Psoas muscle (tissue), 8 donors: Measurements from ENCODE around the gene COBL. TPM values are rescaled to one million over a fixed set of nuclear protein-coding genes. Genes with fewer than 3 reads are reported as not detected.
A peak's percentile ranks its signal among the peaks of the same experiment; 100 is the strongest.
"Not testable (repeated sequence)": the region's sequence is repeated elsewhere in the genome, so short reads cannot be mapped to it uniquely, and the experiment has no call there.

Source experiments
- ATAC-seq, 4 donors: fragments of 200-7000 bp; cut with Tn5 transposase; one replicate each; pipeline ENCODE4 v1.9.1; 2020; ENCODE audit warnings: moderate library complexity in 3 of 4, mild to moderate bottlenecking in 2 of 4
- DNase-seq, 2 donors: peaks; one replicate each; pipeline ENCODE4 v3.0.0-alpha.2; 2020
- H3K27ac ChIP-seq: fragments of 200-600 bp; one replicate; pipeline ENCODE4 v1.8.0; 2022
- H3K27me3 ChIP-seq, 3 donors: fragments of 200-600 bp in 1 of 3; one replicate each; pipeline versions ENCODE4 v1.6.1 to v1.8.0; 2013 to 2022; ENCODE audit warnings: low read length in 2 of 3, mild to moderate bottlenecking in 2 of 3, moderate library complexity in 1 of 3; ENCODE audit not compliant: insufficient read depth in 3 of 3
- H3K36me3 ChIP-seq, 2 donors: fragments of 200-600 bp in 1 of 2; one replicate each; pipeline versions ENCODE4 v1.6.1 to v1.8.0; 2013 to 2022; ENCODE audit warnings: low read depth in 1 of 2, mild to moderate bottlenecking in 1 of 2, moderate library complexity in 1 of 2; ENCODE audit not compliant: insufficient read depth in 1 of 2
- H3K4me1 ChIP-seq: fragments of 200-600 bp; one replicate; pipeline ENCODE4 v1.8.0; 2022
- H3K4me3 ChIP-seq: fragments of 200-600 bp; one replicate; pipeline ENCODE4 v1.8.0; 2022; ENCODE audit warnings: mild to moderate bottlenecking
- H3K9me3 ChIP-seq: fragments of 200-600 bp; one replicate; pipeline ENCODE4 v1.8.0; 2022
- CTCF ChIP-seq: fragments of 200-600 bp; IDR thresholded peaks from one replicate; pipeline ENCODE4 v1.8.0; 2022; ENCODE audit warnings: antibody characterized with exemption
- WGBS, 3 donors: extraction: QIAGEN DNeasy Blood & Tissue Kit; methylation state at CpG; one replicate each; pipeline versions ENCODE4 v1.1.6 to v1.1.7; 2013; 5-methylcytosine and 5-hydroxymethylcytosine counted together
- intact Hi-C, 2 donors: fragments of 100-400 bp; cut with DNase I; formaldehyde crosslinking; loops; one replicate each; pipeline versions ENCODE4 v1.11.0 to v1.14.2; 2022
- polyA plus RNA-seq, 3 donors: library from polyadenylated mRNA; stranded (reverse); fragments of 200-250 nt; gene quantifications; one replicate each; pipeline ENCODE4 v1.2.3, GENCODE V29; 2013
- total RNA-seq, 4 donors: library from RNA; stranded (reverse); fragmentation: NEBNext Ultra II Directional in 2 of 4; extraction: Animal tissue kit (Norgen Biotek cat#: 25700) in 2 of 4; gene quantifications; one replicate each; pipeline versions ENCODE4 v1.2.1 to v1.2.4, GENCODE V29; 2021 to 2023
- donor health status: healthy with polysubstance abuse.
- donor health status: DM: no; HTN: no; CAD: no; lungs with moderate emphysema.
- donor health status: Bipolar disorder and iron deficiency.
- donor health status: healthy.
- donor health status: DM: yes; HTN: yes; CAD: no.
- donor health status: DM: no; HTN: no; CAD: no.
- donor health status: DM: no; HTN: no; CAD: no.
- donor health status: DM: yes; HTN: yes; CAD: no.

The COBL gene
- total and polyA plus RNA-seq, 7 donors, result 57.5 to 139 (median 115) TPM

GRCh38 chr7:51005074-51005473 is 311.5 kb downstream of the COBL start:
- no peaks in the 10 kb centered on the region for H3K36me3 ChIP-seq
- DNase-seq (no peak), ATAC-seq (peak in 3 of 4 donors; percentile 27 to 70 (median 59))
- no peaks in the 10 kb centered on the region for H3K9me3 ChIP-seq
- 68 to 95% (median 72%) methylated on average over 2 of the region's 2 CpGs for WGBS, 3 donors
- no peak overlapping the region for H3K27ac ChIP-seq
- TF ChIP-seq CTCF, result no peak
- peaks cover 11% of the 10 kb centered on the region for H3K4me1 ChIP-seq
- intact Hi-C loops, result no loop called here
- no peak overlapping the region for H3K4me3 ChIP-seq
- H3K27me3 ChIP-seq, result no peaks in the 10 kb centered on the region

- ATAC-seq, result no peak
- no peak for TF ChIP-seq CTCF
- WGBS, 3 donors, result 55 to 59% (median 56%) methylated on average over 3 of the region's 3 CpGs
- no peak for DNase-seq
- intact Hi-C loops, result no loop called here
- Histone ChIP-seq H3K4me1 (peaks cover 5% of the 10 kb centered on the region), H3K27ac (no peak overlapping the region), H3K27me3 (no peaks in the 10 kb centered on the region), H3K4me3 (no peak overlapping the region), H3K36me3 (no peaks in the 10 kb centered on the region), H3K9me3 (peaks cover 5% of the 10 kb centered on the region)
Observed at GRCh38 chr7:51000956-51001355, 315.7 kb downstream of the COBL start.

- Histone ChIP-seq H3K9me3 (peaks cover 5% of the 10 kb centered on the region), H3K27me3 (no peaks in the 10 kb centered on the region), H3K36me3 (no peaks in the 10 kb centered on the region), H3K27ac (no peak overlapping the region), H3K4me1 (no peaks in the 10 kb centered on the region), H3K4me3 (no peak overlapping the region)
- intact Hi-C loops, result no loop called here
- 72 to 84% (median 84%) methylated on average over 5 of the region's 5 CpGs for WGBS, 3 donors
- ATAC-seq (no peak), DNase-seq (no peak)
- no peak for TF ChIP-seq CTCF
Observed at GRCh38 chr7:50994753-50995319, 321.8 kb downstream of the COBL start.

GRCh38 chr7:50990214-50990613 is 326.4 kb downstream of the COBL start:
- intact Hi-C loops, ATAC-seq, DNase-seq, H3K4me3 ChIP-seq, H3K4me1 ChIP-seq, H3K9me3 ChIP-seq, H3K27me3 ChIP-seq, H3K36me3 ChIP-seq, H3K27ac ChIP-seq: not testable (repeated sequence)
- WGBS, 3 donors, result 92 to 97% (median 94%) methylated on average over 1 of the region's 1 CpG

GRCh38 chr7:50988988-50989387 is 327.6 kb downstream of the COBL start:
- Histone ChIP-seq H3K27ac (no peak overlapping the region), H3K4me3 (no peak overlapping the region), H3K9me3 (no peaks in the 10 kb centered on the region), H3K4me1 (no peaks in the 10 kb centered on the region), H3K27me3 (no peaks in the 10 kb centered on the region), H3K36me3 (no peaks in the 10 kb centered on the region)
- no peak for DNase-seq
- ATAC-seq, result no peak
- no peak for TF ChIP-seq CTCF
- intact Hi-C loops, result no loop called here
- WGBS, 3 donors, result 87 to 94% (median 93%) methylated on average over 1 of the region's 1 CpG
